ENCODE measurements around the gene CARNS1.
A peak's percentile ranks its signal among the peaks of the same experiment; 100 is the strongest.

The CARNS1 gene

GRCh38 chr11:67406969-67407687, 8.3 kb upstream of the CARNS1 start:
- no peak overlapping the region for H3K4me3 ChIP-seq (replicated peaks; ENCODE audit: insufficient read depth, low read length)
- TF ChIP-seq SPI1 (IDR thresholded peaks at IDR 0.05; ENCODE audit: borderline replicate concordance, low read depth) (no peak), POLR2AphosphoS5 (IDR thresholded peaks at IDR 0.05; ENCODE audit: low read depth) (no peak), GABPA (IDR thresholded peaks at IDR 0.05; ENCODE audit: low read depth) (no peak), CTCF (IDR thresholded peaks at IDR 0.05; ENCODE audit: insufficient read depth, low read length) (no peak), REST (IDR thresholded peaks at IDR 0.05; ENCODE audit: insufficient replicate concordance, low read depth) (no peak)
- H3K27ac ChIP-seq (replicated peaks) = peak overlapping the region; percentile 81
- H3K27me3 ChIP-seq (ENCODE audit: insufficient read depth, poor library complexity, severe bottlenecking) = no peaks in the 10 kb centered on the region
- no peak for DNase-seq (ENCODE audit: low read depth in 1 of 2, low spot score in 1 of 2)

GRCh38 chr11:67407688-67408163, 7.8 kb upstream of the CARNS1 start:
- peak overlapping the region; percentile 81 for H3K27ac ChIP-seq (replicated peaks)
- no peak overlapping the region for H3K4me3 ChIP-seq (replicated peaks; ENCODE audit: insufficient read depth, low read length)
- no peak for DNase-seq (ENCODE audit: low read depth in 1 of 2, low spot score in 1 of 2)
- H3K27me3 ChIP-seq (ENCODE audit: insufficient read depth, poor library complexity, severe bottlenecking) = no peaks in the 10 kb centered on the region
- TF ChIP-seq REST (IDR thresholded peaks at IDR 0.05; ENCODE audit: insufficient replicate concordance, low read depth) = no peak
- no peak for TF ChIP-seq SPI1 (IDR thresholded peaks at IDR 0.05; ENCODE audit: borderline replicate concordance, low read depth)
- TF ChIP-seq GABPA (IDR thresholded peaks at IDR 0.05; ENCODE audit: low read depth) = no peak
- TF ChIP-seq CTCF (IDR thresholded peaks at IDR 0.05; ENCODE audit: insufficient read depth, low read length) = no peak
- TF ChIP-seq POLR2AphosphoS5 (IDR thresholded peaks at IDR 0.05; ENCODE audit: low read depth) = no peak

- peak overlapping the region; percentile 81 for H3K27ac ChIP-seq (replicated peaks)
- TF ChIP-seq GABPA (IDR thresholded peaks at IDR 0.05; ENCODE audit: low read depth) = no peak
- no peak overlapping the region for H3K4me3 ChIP-seq (replicated peaks; ENCODE audit: insufficient read depth, low read length)
- peak in 1 of 2 experiments; percentile 44 for DNase-seq (ENCODE audit: low read depth in 1 of 2, low spot score in 1 of 2)
- no peaks in the 10 kb centered on the region for H3K27me3 ChIP-seq (ENCODE audit: insufficient read depth, poor library complexity, severe bottlenecking)
These were observed 6.9 kb upstream of the CARNS1 start for GRCh38 chr11:67408437-67409200.

GRCh38 chr11:67409261-67409666, 6.2 kb upstream of the CARNS1 start:
- H3K27me3 ChIP-seq (ENCODE audit: insufficient read depth, poor library complexity, severe bottlenecking) = no peaks in the 10 kb centered on the region
- DNase-seq (ENCODE audit: low read depth in 1 of 2, low spot score in 1 of 2) = peak in 1 of 2 experiments; percentile 86

More at GRCh38 chr11:67409261-67409666, 6.2 kb upstream of the CARNS1 start:
- Histone ChIP-seq H3K4me3 (replicated peaks; ENCODE audit: insufficient read depth, low read length) (no peak overlapping the region), H3K27ac (replicated peaks) (peak overlapping the region; percentile 81)
- TF ChIP-seq REST (IDR thresholded peaks at IDR 0.05; ENCODE audit: insufficient replicate concordance, low read depth) (no peak), POLR2AphosphoS5 (IDR thresholded peaks at IDR 0.05; ENCODE audit: low read depth) (peak; percentile 87; the same call in 1 of the 2 replicates), CTCF (IDR thresholded peaks at IDR 0.05; ENCODE audit: insufficient read depth, low read length) (no peak), GABPA (IDR thresholded peaks at IDR 0.05; ENCODE audit: low read depth) (peak; percentile 63), SPI1 (IDR thresholded peaks at IDR 0.05; ENCODE audit: borderline replicate concordance, low read depth) (peak; percentile 64; the same call in 1 of the 2 replicates)

Measured in HL-60 (cell line).